ENCODE data around the gene ALDH3B1. TPM values are rescaled to one million over a fixed set of nuclear protein-coding genes. Genes with fewer than 3 reads are reported as not detected.
"Not testable (repeated sequence)": the region's sequence is repeated elsewhere in the genome, so short reads cannot be mapped to it uniquely, and the experiment has no call there.

ALDH3B1 gene
- total and polyA plus RNA-seq, 10 of the 15 experiments (the other 5 are each of a cell fraction or from before 2014, with no cell fraction given) = 0.03 to 0.37 (median 0.17) TPM; not detected in 3

DNA sequence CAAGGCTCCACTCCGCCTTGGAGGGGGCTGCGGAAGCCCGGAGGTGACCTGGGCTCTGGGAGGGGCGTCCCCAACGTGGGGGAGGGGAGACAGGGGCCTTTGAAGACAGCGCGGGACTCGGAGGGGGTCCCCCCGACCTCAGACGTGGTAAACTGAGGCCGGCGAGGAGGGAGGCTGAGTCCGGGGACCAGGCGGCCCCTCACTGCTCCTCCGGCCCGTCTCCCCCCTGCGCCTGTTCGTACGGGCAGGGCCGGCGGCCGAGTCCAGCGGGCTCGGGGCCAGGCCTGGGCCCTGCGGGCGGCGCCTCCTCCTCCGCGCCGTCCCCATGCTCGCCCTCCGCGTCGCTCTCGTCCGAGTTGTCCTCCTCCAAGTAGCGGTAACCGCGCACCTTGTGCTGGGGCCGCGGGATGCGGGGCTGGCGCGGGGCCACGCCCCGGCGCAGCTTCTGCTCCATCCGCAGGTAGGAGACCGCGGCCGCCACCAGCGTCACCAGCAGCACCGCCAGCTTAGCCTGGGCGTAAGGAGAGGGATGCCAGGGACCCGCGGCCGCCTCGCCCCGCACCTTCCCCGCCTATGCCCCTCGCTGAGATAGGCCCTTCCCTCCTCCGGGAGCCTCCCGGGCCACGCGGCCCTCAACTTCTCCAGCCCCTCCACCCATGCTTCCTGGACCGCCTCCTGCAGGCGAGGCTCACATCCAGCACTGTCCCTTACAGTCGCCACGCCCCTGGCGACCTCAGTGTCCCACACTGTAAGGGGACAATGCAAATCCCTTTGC, 18.6 kb upstream of the ALDH3B1 start:
- SMC1A ChIA-PET (ENCODE audit: uncharacterized antibody, unreplicated experiment); H2AFZ ChIP-seq (ENCODE audit: control insufficient read depth, low read depth, low read length); RAD21 ChIA-PET (ENCODE audit: unreplicated experiment); in situ Hi-C loops (cut with MboI); H3K27me3 ChIP-seq (replicated peaks in 1 of 2; ENCODE audit: control insufficient read depth in 2 of 2, insufficient read depth in 2 of 2, low read length in 1 of 2); FAIRE-seq; CTCF ChIA-PET; H3K27ac ChIP-seq (ENCODE audit: control insufficient read depth, insufficient read depth); H3K79me2 ChIP-seq (ENCODE audit: control insufficient read depth, insufficient read depth, low read length); H3K4me2 ChIP-seq (ENCODE audit: control insufficient read depth, insufficient read depth); POLR2A ChIA-PET; H3K4me3 ChIP-seq; ATAC-seq; DNase-seq (ENCODE audit: low read depth, low spot score); H3K9ac ChIP-seq (ENCODE audit: control insufficient read depth, insufficient read depth, low read length); intact Hi-C loops (cut with micrococcal nuclease; ENCODE audit: unreplicated experiment); H3K36me3 ChIP-seq (ENCODE audit: control insufficient read depth in 2 of 2, insufficient read depth in 2 of 2, low read length in 1 of 2); H4K20me1 ChIP-seq (ENCODE audit: control insufficient read depth, insufficient read depth); BruUV-seq (replicated peaks); H3K9me3 ChIP-seq (replicated peaks; ENCODE audit: control insufficient read depth, insufficient read depth, low read length); H3K4me1 ChIP-seq (ENCODE audit: control insufficient read depth, insufficient read depth, low read length): not testable (repeated sequence)
- WGBS (ENCODE audit: insufficient coverage, insufficient replicate concordance, low lambda C conversion rate, missing lambda C conversion rate) = 91% methylated on average over 23 of the region's 70 CpGs

DNA sequence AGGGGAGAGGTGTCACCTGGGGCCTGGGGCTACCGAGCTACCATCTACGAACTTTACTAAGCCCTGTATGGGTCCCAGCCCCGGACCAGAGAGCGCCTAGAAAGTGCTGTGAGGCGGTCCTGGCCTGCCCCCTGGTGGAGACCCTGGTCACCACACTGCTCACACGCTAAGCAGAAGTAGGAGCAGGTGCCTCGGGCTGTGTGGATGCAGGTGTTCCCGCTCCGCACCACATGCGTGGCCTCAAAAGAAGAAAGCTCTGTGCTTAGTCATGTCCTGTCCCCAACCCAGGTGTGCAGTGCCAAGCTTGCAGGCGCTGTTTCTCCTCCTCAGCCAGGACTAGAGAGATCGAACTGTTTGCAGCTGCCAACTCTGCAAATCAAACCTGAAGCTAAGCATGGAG, 16.3 kb upstream of the ALDH3B1 start:
- H3K9ac ChIP-seq (ENCODE audit: control insufficient read depth, insufficient read depth, low read length); H3K4me3 ChIP-seq; H4K20me1 ChIP-seq (ENCODE audit: control insufficient read depth, insufficient read depth); BruUV-seq (replicated peaks); H3K36me3 ChIP-seq (ENCODE audit: control insufficient read depth in 2 of 2, insufficient read depth in 2 of 2, low read length in 1 of 2); H3K79me2 ChIP-seq (ENCODE audit: control insufficient read depth, insufficient read depth, low read length); H2AFZ ChIP-seq (ENCODE audit: control insufficient read depth, low read depth, low read length); H3K4me2 ChIP-seq (ENCODE audit: control insufficient read depth, insufficient read depth); H3K27me3 ChIP-seq (replicated peaks in 1 of 2; ENCODE audit: control insufficient read depth in 2 of 2, insufficient read depth in 2 of 2, low read length in 1 of 2); H3K9me3 ChIP-seq (replicated peaks; ENCODE audit: control insufficient read depth, insufficient read depth, low read length); DNase-seq (ENCODE audit: low read depth, low spot score); in situ Hi-C loops (cut with MboI); FAIRE-seq; H3K27ac ChIP-seq (ENCODE audit: control insufficient read depth, insufficient read depth); intact Hi-C loops (cut with micrococcal nuclease; ENCODE audit: unreplicated experiment); ATAC-seq: not testable (repeated sequence)
- RAD21 ChIA-PET (ENCODE audit: unreplicated experiment) = interaction anchor here (1.4 kb wide), 1 partner anchor 38 kb away, joined by 4 read pairs; no protein-coding TSS in a partner anchor
- CTCF ChIA-PET = interaction anchor here (0.7 to 1.3 kb wide), 6 partner anchors 9 to 637 kb away, joined by 3 to 6 read pairs (median 3); no protein-coding TSS in a partner anchor
- SMC1A ChIA-PET (ENCODE audit: uncharacterized antibody, unreplicated experiment) = interaction anchor here (0.7 kb wide), 1 partner anchor 9 kb away, joined by 3 read pairs; no protein-coding TSS in a partner anchor
- WGBS (ENCODE audit: insufficient coverage, insufficient replicate concordance, low lambda C conversion rate, missing lambda C conversion rate) = 24% methylated on average over 11 of the region's 12 CpGs
- POLR2A ChIA-PET = interaction anchor here (1.0 kb wide), 1 partner anchor 46 kb away, joined by 3 read pairs; no protein-coding TSS in a partner anchor
- H3K4me1 ChIP-seq (ENCODE audit: control insufficient read depth, insufficient read depth, low read length) = peaks cover 13% of the 10 kb centered on the region
- TF ChIP-seq TCF3 (IDR thresholded peaks at IDR 0.05; ENCODE audit: borderline replicate concordance, insufficient read depth, low read depth, low read length) (peak; percentile 91), TCF12 (IDR thresholded peaks at IDR 0.05; ENCODE audit: low read depth, low read length) (peak; percentile 95), RAD21 (IDR thresholded peaks at IDR 0.05; ENCODE audit: insufficient read depth, low read depth, low read length) (peak; percentile 43), RUNX3 (IDR thresholded peaks at IDR 0.05; ENCODE audit: low read length) (peak; percentile 48)
- TF ChIP-seq, protein P1, sequence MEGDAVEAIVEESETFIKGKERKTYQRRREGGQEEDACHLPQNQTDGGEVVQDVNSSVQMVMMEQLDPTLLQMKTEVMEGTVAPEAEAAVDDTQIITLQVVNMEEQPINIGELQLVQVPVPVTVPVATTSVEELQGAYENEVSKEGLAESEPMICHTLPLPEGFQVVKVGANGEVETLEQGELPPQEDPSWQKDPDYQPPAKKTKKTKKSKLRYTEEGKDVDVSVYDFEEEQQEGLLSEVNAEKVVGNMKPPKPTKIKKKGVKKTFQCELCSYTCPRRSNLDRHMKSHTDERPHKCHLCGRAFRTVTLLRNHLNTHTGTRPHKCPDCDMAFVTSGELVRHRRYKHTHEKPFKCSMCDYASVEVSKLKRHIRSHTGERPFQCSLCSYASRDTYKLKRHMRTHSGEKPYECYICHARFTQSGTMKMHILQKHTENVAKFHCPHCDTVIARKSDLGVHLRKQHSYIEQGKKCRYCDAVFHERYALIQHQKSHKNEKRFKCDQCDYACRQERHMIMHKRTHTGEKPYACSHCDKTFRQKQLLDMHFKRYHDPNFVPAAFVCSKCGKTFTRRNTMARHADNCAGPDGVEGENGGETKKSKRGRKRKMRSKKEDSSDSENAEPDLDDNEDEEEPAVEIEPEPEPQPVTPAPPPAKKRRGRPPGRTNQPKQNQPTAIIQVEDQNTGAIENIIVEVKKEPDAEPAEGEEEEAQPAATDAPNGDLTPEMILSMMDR (IDR thresholded peaks at IDR 0.05 in 2 of 3, conservative IDR thresholded peaks at IDR 0.05 in 1 of 3; ENCODE audit: control insufficient read depth in 2 of 3, extremely low read depth in 1 of 3, insufficient read depth in 1 of 3, low read depth in 3 of 3, low read length in 3 of 3) = peak; percentile 28 to 59 (median 45)

DNA sequence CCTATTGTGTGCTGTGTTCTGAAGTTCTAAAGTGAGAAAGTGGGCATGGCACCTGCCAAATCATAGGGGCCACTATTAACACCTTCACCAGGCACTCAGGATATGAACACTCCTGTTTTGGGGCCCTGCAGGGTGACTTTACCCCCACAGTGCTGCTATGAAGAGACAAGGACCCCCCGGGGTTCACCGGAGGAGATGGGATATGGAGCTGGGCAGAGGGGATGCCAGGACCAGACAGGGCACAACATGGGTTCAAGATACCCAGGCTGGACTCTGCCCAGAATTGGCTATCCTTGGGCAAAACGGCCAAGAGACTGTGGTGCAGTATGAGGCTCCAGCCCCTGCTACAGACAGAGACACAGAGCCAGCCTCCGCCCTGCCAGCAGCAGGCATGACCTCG, 15.7 kb upstream of the ALDH3B1 start:
- H2AFZ ChIP-seq (ENCODE audit: control insufficient read depth, low read depth, low read length); H3K9me3 ChIP-seq (replicated peaks; ENCODE audit: control insufficient read depth, insufficient read depth, low read length); H3K27me3 ChIP-seq (replicated peaks in 1 of 2; ENCODE audit: control insufficient read depth in 2 of 2, insufficient read depth in 2 of 2, low read length in 1 of 2); intact Hi-C loops (cut with micrococcal nuclease; ENCODE audit: unreplicated experiment); FAIRE-seq; BruUV-seq (replicated peaks); ATAC-seq; H3K4me3 ChIP-seq; H3K79me2 ChIP-seq (ENCODE audit: control insufficient read depth, insufficient read depth, low read length); in situ Hi-C loops (cut with MboI); DNase-seq (ENCODE audit: low read depth, low spot score); H3K36me3 ChIP-seq (ENCODE audit: control insufficient read depth in 2 of 2, insufficient read depth in 2 of 2, low read length in 1 of 2); H3K27ac ChIP-seq (ENCODE audit: control insufficient read depth, insufficient read depth); H4K20me1 ChIP-seq (ENCODE audit: control insufficient read depth, insufficient read depth); H3K9ac ChIP-seq (ENCODE audit: control insufficient read depth, insufficient read depth, low read length); H3K4me2 ChIP-seq (ENCODE audit: control insufficient read depth, insufficient read depth): not testable (repeated sequence)
- RAD21 ChIA-PET (ENCODE audit: unreplicated experiment) = interaction anchor here (1.4 kb wide), 1 partner anchor 39 kb away, joined by 4 read pairs; no protein-coding TSS in a partner anchor
- CTCF ChIA-PET = interaction anchor here (0.7 to 1.3 kb wide), 6 partner anchors 8 to 638 kb away, joined by 3 to 6 read pairs (median 3); no protein-coding TSS in a partner anchor
- SMC1A ChIA-PET (ENCODE audit: uncharacterized antibody, unreplicated experiment) = interaction anchor here (0.7 kb wide), 1 partner anchor 9 kb away, joined by 3 read pairs; no protein-coding TSS in a partner anchor
- peaks cover 19% of the 10 kb centered on the region for H3K4me1 ChIP-seq (ENCODE audit: control insufficient read depth, insufficient read depth, low read length)
- POLR2A ChIA-PET = interaction anchor here (1.0 kb wide), 1 partner anchor 45 kb away, joined by 3 read pairs; no protein-coding TSS in a partner anchor
- 83% methylated on average over 5 of the region's 5 CpGs for WGBS (ENCODE audit: insufficient coverage, insufficient replicate concordance, low lambda C conversion rate, missing lambda C conversion rate)
